GM19035 (cell line): ENCODE data around the gene C16orf92.

Source experiments
- ATAC-seq: cut with Tn5 transposase; IDR thresholded peaks from one replicate; pipeline ENCODE4 v1.9.1; 2021; ENCODE audit not compliant: unreplicated experiment

C16orf92 gene

GRCh38 chr16:29988346-29989075 is 34.5 kb upstream of the C16orf92 start:
- ATAC-seq, result no peak

- no peak for ATAC-seq
Observed at GRCh38 chr16:29989111-29989858, 33.7 kb upstream of the C16orf92 start.

DNA sequence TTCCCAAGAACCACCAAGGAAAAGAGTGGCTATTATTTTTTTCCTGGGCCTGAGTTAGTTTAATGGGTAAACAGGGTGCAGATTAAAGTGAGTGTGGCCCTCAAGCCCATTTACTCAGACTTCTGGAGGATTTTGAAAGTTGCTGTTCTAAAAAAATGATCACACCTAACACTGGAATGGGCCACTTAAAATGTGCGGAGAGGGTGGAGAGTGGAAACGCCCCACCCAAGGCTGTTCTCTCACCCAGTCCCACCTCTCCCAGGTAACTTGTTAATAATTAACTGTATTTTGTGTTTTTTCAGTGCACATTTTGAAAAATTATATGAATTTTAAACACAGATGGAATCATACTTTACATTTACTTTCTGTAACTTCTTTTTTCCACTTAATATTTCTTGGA is 33.0 kb upstream of the C16orf92 start:
- ATAC-seq, result no peak

- no peak for ATAC-seq
Observed at GRCh38 chr16:29990883-29991570, 32.0 kb upstream of the C16orf92 start.

GRCh38 chr16:29991571-29991904 is 31.5 kb upstream of the C16orf92 start:
- no peak for ATAC-seq

DNA sequence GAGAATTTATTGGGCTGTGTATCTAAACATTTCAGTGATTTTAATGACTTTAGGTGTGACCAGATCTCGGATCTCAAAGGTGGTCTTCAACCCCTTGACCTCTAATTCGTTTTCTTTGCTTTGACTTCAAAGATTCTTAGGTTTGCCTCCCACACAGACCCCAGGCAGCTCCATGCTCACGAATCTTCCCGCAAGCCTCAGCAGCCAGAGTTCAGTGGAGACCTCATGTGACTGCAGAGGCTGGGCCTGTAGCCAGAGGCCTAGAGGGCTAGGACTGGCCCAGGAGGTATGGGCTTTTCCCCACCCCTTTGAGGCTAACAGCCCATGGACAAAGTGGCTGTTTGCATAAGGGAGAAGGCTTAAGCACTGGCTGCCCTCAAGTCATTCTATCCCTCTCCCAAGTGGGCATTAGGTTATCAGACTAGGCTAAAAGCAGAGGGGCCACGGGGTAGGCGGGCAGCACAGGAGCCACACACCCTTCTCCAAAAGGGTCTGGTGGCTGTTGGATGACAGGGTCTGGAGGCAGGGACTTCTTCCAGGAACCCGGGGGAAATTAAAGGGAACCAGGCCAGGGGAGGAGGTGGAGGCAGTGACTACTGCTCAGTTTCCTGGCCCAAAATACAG is 30.5 kb upstream of the C16orf92 start:
- ATAC-seq, result no peak

DNA sequence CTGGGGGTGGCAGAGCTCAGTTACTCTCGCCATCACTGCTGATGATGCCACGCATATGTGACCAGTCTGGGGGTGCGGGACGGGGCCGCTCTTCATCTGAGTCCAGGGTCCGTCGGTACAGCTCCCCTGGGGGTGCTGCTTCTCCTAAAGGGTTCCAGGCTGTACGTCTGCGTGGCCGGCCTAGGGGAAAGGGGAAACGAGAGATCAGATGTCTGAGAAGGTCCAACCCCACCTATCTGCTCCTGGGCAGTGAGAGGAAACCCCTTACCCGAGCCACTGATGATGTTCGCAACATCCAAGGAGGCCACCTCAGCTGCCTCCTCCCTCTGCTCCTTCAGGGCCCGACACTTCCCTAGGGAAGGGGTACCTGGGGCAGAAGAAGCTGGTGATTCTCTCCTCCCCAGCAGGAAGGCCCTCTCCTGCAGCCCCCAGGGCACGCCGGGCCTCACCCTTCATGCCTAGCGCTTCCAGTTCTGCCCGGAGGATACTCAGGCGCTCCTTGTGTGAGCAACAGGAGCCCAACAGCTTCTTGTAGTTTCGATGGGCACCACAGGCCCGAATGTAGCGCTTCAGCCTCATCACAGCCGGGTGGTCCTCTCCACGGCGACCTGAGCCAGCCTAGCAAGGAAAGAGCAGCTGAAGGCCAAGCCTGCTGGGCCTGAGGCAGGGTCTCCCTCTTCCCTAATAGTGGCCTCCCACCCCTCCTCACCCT is 29.7 kb upstream of the C16orf92 start:
- ATAC-seq, result no peak

- ATAC-seq, result no peak
Observed at GRCh38 chr16:29993903-29994599, 28.9 kb upstream of the C16orf92 start.

GRCh38 chr16:29994600-29995323 is 28.2 kb upstream of the C16orf92 start:
- ATAC-seq, result peak; percentile 35

DNA sequence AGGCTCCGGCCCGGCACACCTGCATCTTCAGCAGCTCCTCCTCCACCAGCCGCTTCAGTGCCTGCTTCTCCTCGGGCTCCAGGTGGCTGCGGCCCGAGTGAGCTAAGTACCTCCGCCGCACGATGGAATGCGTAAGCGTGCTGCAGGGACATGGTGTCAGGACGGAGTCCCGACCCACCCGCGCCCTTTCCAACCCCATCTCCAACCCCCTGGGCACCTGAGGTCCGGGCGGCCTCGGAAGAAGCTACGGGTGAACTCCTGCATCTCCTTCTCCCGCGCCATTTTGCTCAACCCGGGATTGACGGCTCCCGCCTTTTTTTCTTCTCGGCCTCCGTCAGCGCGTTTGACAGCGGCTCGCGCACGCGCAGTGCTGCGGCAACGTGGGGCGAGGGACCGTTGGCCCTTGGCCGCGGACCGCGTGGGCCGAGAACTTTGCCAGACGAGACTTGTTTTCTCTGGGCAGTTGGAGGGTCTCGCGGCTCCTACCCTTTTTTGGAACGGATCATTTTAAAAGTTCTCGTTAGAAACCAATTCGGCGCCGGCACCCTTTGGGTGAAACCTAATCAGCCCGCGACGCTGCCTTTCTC is 27.6 kb upstream of the C16orf92 start, which contains the start of gene HIRIP3:
TSS of gene HIRIP3 (minus strand) at position 294 of the 587 bp plus-strand sequence. CDS start at position 282, 12 bp downstream.
- ATAC-seq, result peak; percentile 52

- peak; percentile 92 for ATAC-seq
Observed at GRCh38 chr16:29995911-29996765, 26.9 kb upstream of the C16orf92 start, which contains the start of gene INO80E. Gene INO80E, plus strand, starts transcription at chr16:29996241. Its CDS starts 70 bp downstream, at chr16:29996311.

GRCh38 chr16:29996766-29997250 is 26.2 kb upstream of the C16orf92 start:
- ATAC-seq, result no peak

DNA sequence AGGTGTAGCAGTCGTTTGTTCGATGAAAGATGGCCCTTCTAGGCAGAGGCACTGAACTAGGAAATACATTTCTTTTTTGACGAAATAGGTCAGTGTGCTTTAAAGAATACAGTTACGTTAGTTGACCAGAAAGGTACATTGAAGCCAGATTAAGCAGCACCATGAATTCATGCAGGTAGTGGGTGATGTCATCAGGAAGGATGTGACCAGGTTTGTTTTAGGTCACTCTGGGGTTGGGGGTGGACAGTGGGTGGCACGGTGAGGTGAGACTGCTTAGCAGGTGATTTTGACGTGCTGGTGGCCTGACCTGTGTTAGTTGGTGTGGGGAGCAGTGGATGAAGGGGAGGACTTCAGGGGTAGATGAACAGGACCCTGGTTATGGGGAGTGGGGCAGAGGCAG is 23.4 kb upstream of the C16orf92 start:
- ATAC-seq, result no peak

GRCh38 chr16:30000735-30001631 is 22.0 kb upstream of the C16orf92 start:
- no peak for ATAC-seq

- ATAC-seq, result no peak
Observed at GRCh38 chr16:30002614-30003346, 20.2 kb upstream of the C16orf92 start.
